ENCODE measurements around the gene UBE3B. TPM values are rescaled to one million over a fixed set of nuclear protein-coding genes. Genes with fewer than 3 reads are reported as not detected.

The UBE3B gene
- total RNA-seq, 1 donor from 2014 or later = 35.3 TPM

GRCh38 chr12:109571773-109572505 is 94.5 kb downstream of the UBE3B start:
- no peak for DNase-seq (ENCODE audit: low read depth, low spot score)

DNA sequence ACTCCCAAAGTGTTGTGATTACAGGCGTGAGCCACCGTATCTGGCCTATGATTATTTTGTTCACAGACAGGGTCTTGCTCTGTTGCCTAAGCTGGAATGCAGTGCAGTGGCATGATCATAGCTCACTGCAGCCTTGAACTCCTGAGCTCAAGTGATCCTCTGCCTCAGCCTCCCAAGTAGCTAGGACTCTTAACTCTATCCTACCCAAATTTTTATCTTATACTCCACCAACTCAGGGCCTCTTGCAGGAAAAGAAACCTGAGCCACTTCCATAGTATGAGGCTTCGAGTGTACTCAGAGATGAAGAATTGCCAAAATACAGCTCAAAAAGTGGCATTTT is 95.0 kb downstream of the UBE3B start:
- no peak for DNase-seq (ENCODE audit: low read depth, low spot score)

DNA sequence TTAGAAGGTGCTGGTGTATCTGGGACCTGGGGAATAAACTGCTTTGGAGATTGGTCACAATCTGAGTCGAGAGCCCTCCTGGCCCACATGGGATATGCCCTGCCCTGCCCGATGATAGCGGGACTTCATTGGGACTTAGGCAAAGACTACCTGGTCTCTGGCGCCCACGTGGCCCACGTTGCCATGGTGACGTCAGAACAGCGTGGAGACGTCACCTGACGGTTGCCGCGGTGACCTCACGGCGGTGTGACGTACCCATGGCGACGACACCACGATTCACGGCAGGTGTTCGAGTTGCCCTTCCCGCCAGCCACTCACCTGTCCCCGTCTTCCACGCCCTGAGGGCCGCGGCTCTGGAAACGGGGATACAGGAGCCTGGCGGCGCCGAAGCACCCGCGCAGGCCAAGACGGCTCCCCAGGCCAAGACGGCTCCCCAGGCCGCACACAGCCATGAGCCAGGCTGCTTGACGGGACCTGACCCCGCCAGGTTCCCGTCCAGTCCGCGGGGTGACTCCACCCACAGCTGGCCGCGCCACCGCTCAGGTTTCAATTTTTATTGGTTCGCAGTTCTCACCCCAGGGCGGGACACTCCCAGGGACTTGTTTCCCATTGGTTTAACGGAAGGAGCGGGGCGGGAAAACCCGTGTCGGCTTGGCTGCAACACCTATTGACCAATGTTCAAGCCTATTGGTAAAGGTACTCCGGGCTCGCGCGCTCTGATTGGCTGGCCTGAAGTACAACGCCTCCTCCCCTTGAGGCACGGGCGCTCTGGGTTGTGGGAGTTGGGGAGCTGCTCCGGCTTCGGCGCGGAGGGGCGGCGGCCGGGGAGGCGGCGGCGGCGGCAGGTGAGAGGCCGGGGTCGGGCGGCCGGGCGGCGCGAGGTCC is 95.8 kb downstream of the UBE3B start, which contains the start of the genes MMAB and MVK:
MMAB (minus strand) TSS at position 476 of the 885 bp plus-strand sequence; CDS start at position 452, 24 bp downstream.
MVK (plus strand) TSS at position 766 of the 885 bp plus-strand sequence. CDS start 1,029 bp downstream, outside the sequence.
- peak; percentile 98 for DNase-seq (ENCODE audit: low read depth, low spot score)

- DNase-seq (ENCODE audit: low read depth, low spot score) = no peak
These were observed 96.4 kb downstream of the UBE3B start for GRCh38 chr12:109573914-109574244.

- no peak for DNase-seq (ENCODE audit: low read depth, low spot score)
These were observed 98.2 kb downstream of the UBE3B start for GRCh38 chr12:109575683-109576082.

DNA sequence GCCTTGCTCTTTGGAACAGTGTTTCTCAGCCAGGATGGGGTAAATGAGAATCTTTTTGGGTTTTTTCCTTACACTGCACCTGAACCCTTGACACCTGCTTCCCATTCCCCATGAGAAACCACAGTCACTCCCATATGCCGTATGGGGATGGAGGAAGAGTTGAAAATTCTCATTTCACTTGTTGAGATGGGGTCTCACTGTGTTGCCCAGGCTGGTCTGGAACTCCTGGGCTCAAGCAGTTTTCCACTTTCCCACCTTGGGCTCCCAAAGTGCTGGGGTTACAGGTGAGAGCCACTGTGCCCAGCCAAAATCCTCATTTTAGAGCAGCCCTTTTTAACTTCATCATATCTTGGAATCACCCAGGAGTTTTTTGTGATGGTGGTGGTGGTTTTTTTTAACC is 99.9 kb downstream of the UBE3B start:
- no peak for DNase-seq (ENCODE audit: low read depth, low spot score)

DNA sequence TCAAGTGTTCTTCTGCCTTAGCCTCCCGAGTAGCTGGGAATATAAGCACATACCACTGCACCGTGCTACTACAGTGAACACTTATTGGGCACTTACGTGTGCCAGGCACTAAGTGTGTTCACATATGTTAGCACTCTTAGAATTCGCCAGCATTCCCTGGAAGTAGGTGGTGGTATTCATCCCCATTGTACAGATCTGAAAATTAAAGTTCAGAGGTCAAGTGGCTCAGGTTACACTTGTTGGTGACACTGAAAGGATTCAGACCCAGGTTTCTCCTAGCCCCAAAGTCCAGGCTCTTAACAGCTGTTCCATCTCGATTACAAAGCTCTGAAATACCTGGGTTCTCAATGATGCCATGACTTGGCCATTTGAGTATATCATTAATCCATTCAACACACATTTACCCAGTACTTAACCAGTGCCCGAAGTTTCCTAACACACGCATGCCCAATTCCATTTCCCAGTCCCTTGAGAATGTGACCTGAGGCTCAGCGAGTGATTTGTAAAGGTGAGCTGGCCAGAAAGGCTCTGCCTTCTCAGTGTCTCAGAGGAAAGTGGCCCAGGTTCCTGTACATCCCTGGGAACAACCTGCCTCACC is 101.0 kb downstream of the UBE3B start:
- no peak for DNase-seq (ENCODE audit: low read depth, low spot score)

DNA sequence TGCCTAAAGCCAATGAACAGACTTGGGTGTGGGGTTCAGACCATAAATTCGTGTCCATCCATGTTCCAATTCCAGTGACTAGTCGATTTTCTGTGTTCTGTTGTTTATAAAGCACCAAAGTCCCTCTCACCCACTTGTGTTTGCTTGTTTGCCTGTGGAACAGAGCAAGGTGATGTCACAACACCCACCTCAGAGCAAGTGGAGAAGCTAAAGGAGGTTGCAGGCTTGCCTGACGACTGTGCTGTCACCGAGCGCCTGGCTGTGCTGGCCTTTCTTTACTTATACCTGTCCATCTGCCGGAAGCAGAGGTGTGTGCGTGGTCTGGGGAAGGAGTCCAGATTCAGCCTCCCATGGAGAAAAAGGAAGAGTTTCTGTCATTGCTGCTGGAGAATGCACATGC is 102.2 kb downstream of the UBE3B start:
- DNase-seq (ENCODE audit: low read depth, low spot score) = no peak

- no peak for DNase-seq (ENCODE audit: low read depth, low spot score)
These were observed 102.8 kb downstream of the UBE3B start for GRCh38 chr12:109580272-109580671.

DNA sequence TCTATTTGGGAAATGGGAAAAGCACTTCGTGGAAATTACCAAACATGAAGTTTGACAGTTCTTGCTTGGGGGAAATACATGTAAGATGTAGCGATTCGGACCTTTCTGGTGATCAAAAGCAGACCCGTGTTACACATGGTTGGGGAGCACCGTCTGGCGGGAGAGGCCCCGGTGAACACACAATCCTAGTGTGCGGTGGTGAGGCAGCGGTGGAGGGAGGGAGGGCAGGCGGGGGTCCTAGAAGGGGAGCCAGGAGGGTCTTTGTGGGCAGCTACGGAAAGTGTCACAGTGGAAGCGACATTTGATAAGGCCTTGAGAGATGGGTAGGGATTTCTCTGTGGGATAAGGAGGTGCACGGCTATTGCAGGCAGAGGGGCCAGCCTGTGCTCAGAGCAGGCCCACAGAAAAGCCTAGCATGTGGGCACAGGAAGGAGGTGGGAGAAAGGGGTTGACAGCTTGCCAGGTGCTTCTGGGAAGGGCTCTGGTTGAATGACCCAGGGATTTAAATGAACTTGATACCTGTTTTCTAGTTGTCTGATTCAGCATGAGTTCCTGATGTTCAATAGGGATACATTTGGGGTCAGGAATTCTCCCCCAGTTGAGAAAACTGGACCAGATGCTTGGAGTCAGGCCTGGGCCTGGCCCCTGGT is 103.4 kb downstream of the UBE3B start:
- DNase-seq (ENCODE audit: low read depth, low spot score) = no peak

- no peak for DNase-seq (ENCODE audit: low read depth, low spot score)
These were observed 103.9 kb downstream of the UBE3B start for GRCh38 chr12:109581334-109581691.

GRCh38 chr12:109581856-109582255 is 104.4 kb downstream of the UBE3B start:
- DNase-seq (ENCODE audit: low read depth, low spot score) = no peak

- DNase-seq (ENCODE audit: low read depth, low spot score) = no peak
These were observed 105.2 kb downstream of the UBE3B start for GRCh38 chr12:109582636-109583035.

GRCh38 chr12:109583733-109584132 is 106.3 kb downstream of the UBE3B start:
- DNase-seq (ENCODE audit: low read depth, low spot score) = no peak

Other genes with a start within 250 kb of the UBE3B start
- gene FOXN4, start 168.3 kb upstream of the UBE3B start, total RNA-seq = not detected in 2 replicates
- not detected in 2 replicates for gene MYO1H, start 129.7 kb upstream of the UBE3B start, total RNA-seq
- 88.1 and 102 TPM in 2 replicates for gene KCTD10, start 334 bp upstream of the UBE3B start, total RNA-seq
- 38.6 and 43.5 TPM in 2 replicates for gene MMAB, start 95.9 kb downstream of the UBE3B start, total RNA-seq
- gene MVK, start 96.2 kb downstream of the UBE3B start, total RNA-seq = 19.7 and 32.5 TPM in 2 replicates
- 0.26 and 0.92 TPM in 2 replicates for gene FAM222A, start 236.2 kb downstream of the UBE3B start, total RNA-seq

All from pulmonary artery endothelial cell (primary cell).